ENCODE results near the gene IGSF8. TPM values are rescaled to one million over a fixed set of nuclear protein-coding genes. Genes with fewer than 3 reads are reported as not detected.

Gene IGSF8
- total RNA-seq, 1 donor from 2014 or later: 42.8 TPM

GRCh38 chr1:160061369-160062229 is 36.8 kb downstream of the IGSF8 start:
- TF ChIP-seq CTCF (IDR thresholded peaks at IDR 0.05; ENCODE audit: insufficient read depth, low read depth, low read length): no peak
- no peak for TF ChIP-seq EZH2 (IDR thresholded peaks at IDR 0.05; ENCODE audit: insufficient read depth, low read length)
- Mint-ChIP-seq H3K4me1 (ENCODE audit: low read depth, unreplicated experiment) (no peaks in the 10 kb centered on the region), H3K36me3 (ENCODE audit: low read depth, unreplicated experiment) (no peaks in the 10 kb centered on the region), H3K4me3 (ENCODE audit: unreplicated experiment) (no peak overlapping the region), H3K9me3 (ENCODE audit: unreplicated experiment) (peaks cover 2% of the 10 kb centered on the region), H3K27ac (ENCODE audit: unreplicated experiment) (no peak overlapping the region), H3K27me3 (ENCODE audit: low read depth, unreplicated experiment) (peaks cover 50% of the 10 kb centered on the region)
- no peaks in the 10 kb centered on the region for H3K79me2 ChIP-seq (ENCODE audit: insufficient read depth, low read length)
- H3K27ac ChIP-seq (ENCODE audit: low read depth, low read length): no peak overlapping the region
- H3K9me3 ChIP-seq (ENCODE audit: insufficient read depth, low read depth, low read length): no peaks in the 10 kb centered on the region
- no peaks in the 10 kb centered on the region for H3K36me3 ChIP-seq (ENCODE audit: insufficient read depth, low read length)
- no peak overlapping the region for H3K9ac ChIP-seq (ENCODE audit: low read length)
- no peak overlapping the region for H3K4me3 ChIP-seq (ENCODE audit: insufficient read depth, low read depth, low read length)
- H2AFZ ChIP-seq (ENCODE audit: low read depth, low read length): no peak overlapping the region
- no peaks in the 10 kb centered on the region for H3K4me1 ChIP-seq (ENCODE audit: insufficient read depth, low read length)
- H3K4me2 ChIP-seq (ENCODE audit: low read length): no peak overlapping the region
- H4K20me1 ChIP-seq (ENCODE audit: insufficient read depth, low read length): no peaks in the 10 kb centered on the region
- DNase-seq (ENCODE audit: low read depth) (no peak), FAIRE-seq (no peak)
- H3K27me3 ChIP-seq (ENCODE audit: insufficient read depth, low read length): peaks cover 53% of the 10 kb centered on the region

GRCh38 chr1:160058087-160058486 is 40.3 kb downstream of the IGSF8 start:
- TF ChIP-seq EZH2 (IDR thresholded peaks at IDR 0.05; ENCODE audit: insufficient read depth, low read length): no peak
- TF ChIP-seq CTCF (IDR thresholded peaks at IDR 0.05; ENCODE audit: insufficient read depth, low read depth, low read length): peak; percentile 18
- H3K27ac Mint-ChIP-seq (ENCODE audit: unreplicated experiment): no peak overlapping the region
- H3K27me3 ChIP-seq (ENCODE audit: insufficient read depth, low read length): peaks cover 41% of the 10 kb centered on the region
- H2AFZ ChIP-seq (ENCODE audit: low read depth, low read length): no peak overlapping the region
- DNase-seq (ENCODE audit: low read depth) (no peak), FAIRE-seq (no peak)
- no peaks in the 10 kb centered on the region for H3K4me1 ChIP-seq (ENCODE audit: insufficient read depth, low read length)
- no peaks in the 10 kb centered on the region for H3K79me2 ChIP-seq (ENCODE audit: insufficient read depth, low read length)
- no peaks in the 10 kb centered on the region for H3K4me1 Mint-ChIP-seq (ENCODE audit: low read depth, unreplicated experiment)
- peaks cover 53% of the 10 kb centered on the region for H3K27me3 Mint-ChIP-seq (ENCODE audit: low read depth, unreplicated experiment)
- H3K4me3 Mint-ChIP-seq (ENCODE audit: unreplicated experiment): no peak overlapping the region
- H4K20me1 ChIP-seq (ENCODE audit: insufficient read depth, low read length): no peaks in the 10 kb centered on the region
- H3K9me3 Mint-ChIP-seq (ENCODE audit: unreplicated experiment): no peaks in the 10 kb centered on the region
- H3K9ac ChIP-seq (ENCODE audit: low read length): no peak overlapping the region
- no peaks in the 10 kb centered on the region for H3K9me3 ChIP-seq (ENCODE audit: insufficient read depth, low read depth, low read length)
- H3K4me3 ChIP-seq (ENCODE audit: insufficient read depth, low read depth, low read length): no peak overlapping the region
- peaks cover 2% of the 10 kb centered on the region for H3K36me3 Mint-ChIP-seq (ENCODE audit: low read depth, unreplicated experiment)
- no peaks in the 10 kb centered on the region for H3K36me3 ChIP-seq (ENCODE audit: insufficient read depth, low read length)
- no peak overlapping the region for H3K4me2 ChIP-seq (ENCODE audit: low read length)
- no peak overlapping the region for H3K27ac ChIP-seq (ENCODE audit: low read depth, low read length)

- peaks cover 48% of the 10 kb centered on the region for H3K27me3 ChIP-seq (ENCODE audit: insufficient read depth, low read length)
- no peak overlapping the region for H3K4me3 Mint-ChIP-seq (ENCODE audit: unreplicated experiment)
Measured at GRCh38 chr1:160056648-160057169, 41.7 kb downstream of the IGSF8 start.

More at GRCh38 chr1:160056648-160057169, 41.7 kb downstream of the IGSF8 start:
- Histone ChIP-seq H2AFZ (ENCODE audit: low read depth, low read length) (no peak overlapping the region), H3K9ac (ENCODE audit: low read length) (no peak overlapping the region), H3K4me3 (ENCODE audit: insufficient read depth, low read depth, low read length) (no peak overlapping the region), H3K79me2 (ENCODE audit: insufficient read depth, low read length) (no peaks in the 10 kb centered on the region), H3K27ac (ENCODE audit: low read depth, low read length) (no peak overlapping the region), H3K4me1 (ENCODE audit: insufficient read depth, low read length) (no peaks in the 10 kb centered on the region), H3K36me3 (ENCODE audit: insufficient read depth, low read length) (no peaks in the 10 kb centered on the region), H4K20me1 (ENCODE audit: insufficient read depth, low read length) (no peaks in the 10 kb centered on the region), H3K9me3 (ENCODE audit: insufficient read depth, low read depth, low read length) (no peaks in the 10 kb centered on the region), H3K4me2 (ENCODE audit: low read length) (no peak overlapping the region)
- no peaks in the 10 kb centered on the region for H3K4me1 Mint-ChIP-seq (ENCODE audit: low read depth, unreplicated experiment)
- no peak overlapping the region for H3K27ac Mint-ChIP-seq (ENCODE audit: unreplicated experiment)
- peaks cover 61% of the 10 kb centered on the region for H3K27me3 Mint-ChIP-seq (ENCODE audit: low read depth, unreplicated experiment)
- peaks cover 2% of the 10 kb centered on the region for H3K36me3 Mint-ChIP-seq (ENCODE audit: low read depth, unreplicated experiment)
- no peaks in the 10 kb centered on the region for H3K9me3 Mint-ChIP-seq (ENCODE audit: unreplicated experiment)
- no peak for DNase-seq (ENCODE audit: low read depth)
- TF ChIP-seq EZH2 (IDR thresholded peaks at IDR 0.05; ENCODE audit: insufficient read depth, low read length) (no peak), CTCF (IDR thresholded peaks at IDR 0.05; ENCODE audit: insufficient read depth, low read depth, low read length) (no peak)
- FAIRE-seq: no peak
